HL-60 (cell line): ENCODE measurements around the gene GZMA.

ENCODE experiments used
- CTCF ChIP-seq: IDR thresholded peaks from one replicate; pipeline ENCODE4 v1.5.1; 2011; ENCODE audit warnings: low read length, control low read depth, inconsistent platforms; ENCODE audit not compliant: insufficient read depth
- GABPA ChIP-seq: IDR thresholded peaks from 2 replicates; pipeline ENCODE4 v1.6.1; 2012; ENCODE audit warnings: low read depth
- POLR2AphosphoS5 ChIP-seq: IDR thresholded peaks from 2 replicates; pipeline ENCODE4 v1.6.1; 2012; ENCODE audit warnings: low read depth

GRCh38 chr5:55070968-55071367 lies 31.5 kb upstream of the GZMA start:
- no peak for TF ChIP-seq CTCF
- no peak for TF ChIP-seq POLR2AphosphoS5
- no peak for TF ChIP-seq GABPA
